Stimulated activated CD8-positive, alpha-beta memory T cell treated with anti-CD3 and anti-CD28 coated beads, Interleukin-4, amount 100 ng/mL, for 48 hours (primary cell): ENCODE data around the gene NGRN.

Source experiments
- DNase-seq: peaks from one replicate; pipeline ENCODE4 v3.0.0-alpha.2; 2020

NGRN gene

GRCh38 chr15:90265271-90266060 is at the start of gene NGRN:
NGRN (plus strand) TSS chr15:90265672; CDS start chr15:90265713, 41 bp downstream.
- peak; percentile 94 for DNase-seq

GRCh38 chr15:90217671-90218394 is 47.6 kb upstream of the NGRN start:
- DNase-seq: no peak

GRCh38 chr15:90219421-90220141 is 45.9 kb upstream of the NGRN start:
- peak; percentile 80 for DNase-seq

- peak; percentile 58 for DNase-seq
Measured at GRCh38 chr15:90221246-90221900, 44.1 kb upstream of the NGRN start.

GRCh38 chr15:90222547-90222946 is 42.9 kb upstream of the NGRN start:
- DNase-seq: no peak

- DNase-seq: no peak
Measured at GRCh38 chr15:90223441-90224165, 41.9 kb upstream of the NGRN start.

- DNase-seq: no peak
Measured at GRCh38 chr15:90225047-90225446, 40.4 kb upstream of the NGRN start.

- no peak for DNase-seq
Measured at GRCh38 chr15:90225504-90226234, 39.8 kb upstream of the NGRN start.

GRCh38 chr15:90227336-90227735 is 38.1 kb upstream of the NGRN start:
- DNase-seq: no peak

- no peak for DNase-seq
Measured at GRCh38 chr15:90227816-90228772, 37.4 kb upstream of the NGRN start.

- DNase-seq: no peak
Measured at GRCh38 chr15:90228960-90229359, 36.5 kb upstream of the NGRN start.

- no peak for DNase-seq
Measured at GRCh38 chr15:90230071-90230494, 35.4 kb upstream of the NGRN start.

GRCh38 chr15:90230610-90231009 is 34.9 kb upstream of the NGRN start:
- no peak for DNase-seq

- DNase-seq: peak; percentile 73
Measured at GRCh38 chr15:90231028-90232017, 34.1 kb upstream of the NGRN start.

GRCh38 chr15:90232196-90232595 is 33.3 kb upstream of the NGRN start:
- DNase-seq: no peak

GRCh38 chr15:90232941-90233386 is 32.5 kb upstream of the NGRN start:
- no peak for DNase-seq

- peak; percentile 97 for DNase-seq
Measured at GRCh38 chr15:90233387-90234095, 31.9 kb upstream of the NGRN start, which contains the start of gene CIB1. CIB1 (minus strand) TSS chr15:90233941; CDS start chr15:90233885, 56 bp downstream.
